CD4-positive, alpha-beta T cell treated with Interleukin-4 for 1 hour (primary cell): Measurements from ENCODE around the gene TNFRSF12A.

ENCODE experiments used
- DNase-seq, 2 donors: peaks; one replicate each; pipeline ENCODE4 v3.0.0-alpha.2; 2020 to 2022

TNFRSF12A gene, protein sequence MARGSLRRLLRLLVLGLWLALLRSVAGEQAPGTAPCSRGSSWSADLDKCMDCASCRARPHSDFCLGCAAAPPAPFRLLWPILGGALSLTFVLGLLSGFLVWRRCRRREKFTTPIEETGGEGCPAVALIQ

DNA sequence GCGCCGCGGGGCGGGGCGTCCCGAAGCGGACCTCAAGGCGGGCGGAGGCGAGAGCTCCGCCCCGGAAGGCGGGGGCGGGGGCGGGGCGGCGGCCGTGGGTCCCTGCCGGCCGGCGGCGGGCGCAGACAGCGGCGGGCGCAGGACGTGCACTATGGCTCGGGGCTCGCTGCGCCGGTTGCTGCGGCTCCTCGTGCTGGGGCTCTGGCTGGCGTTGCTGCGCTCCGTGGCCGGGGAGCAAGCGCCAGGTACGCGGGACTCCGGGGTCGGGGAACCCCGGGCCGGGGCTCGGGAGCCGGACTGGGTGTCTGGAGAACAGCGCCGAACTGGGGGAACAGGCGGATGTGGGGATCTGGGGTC is at the start of gene TNFRSF12A:
TSS of gene TNFRSF12A (plus strand) at position 122 of the 357 bp plus-strand sequence. CDS start at position 152, 30 bp downstream.
- DNase-seq = peak; percentile 73 to 74

DNA sequence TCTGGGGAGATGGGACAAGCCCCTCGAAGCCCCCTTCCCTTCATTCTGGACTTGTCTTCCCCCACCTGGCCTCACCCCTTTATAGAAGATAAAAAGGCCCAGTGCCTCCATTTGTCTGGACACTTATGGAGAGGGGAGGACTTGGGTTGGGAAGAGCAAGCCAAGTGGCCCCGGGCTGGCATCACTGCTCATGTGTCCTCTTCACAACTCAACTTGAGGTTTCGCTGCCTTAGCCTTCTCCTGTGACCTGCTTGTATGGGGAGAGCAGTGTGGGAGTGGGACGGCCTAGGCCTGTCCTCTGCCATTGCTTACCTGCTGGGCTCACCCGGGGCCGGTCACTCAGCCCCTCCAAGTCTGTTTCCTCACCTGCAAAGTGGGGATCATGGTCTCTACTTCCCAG is 49.6 kb upstream of the TNFRSF12A start:
- no peak for DNase-seq

DNA sequence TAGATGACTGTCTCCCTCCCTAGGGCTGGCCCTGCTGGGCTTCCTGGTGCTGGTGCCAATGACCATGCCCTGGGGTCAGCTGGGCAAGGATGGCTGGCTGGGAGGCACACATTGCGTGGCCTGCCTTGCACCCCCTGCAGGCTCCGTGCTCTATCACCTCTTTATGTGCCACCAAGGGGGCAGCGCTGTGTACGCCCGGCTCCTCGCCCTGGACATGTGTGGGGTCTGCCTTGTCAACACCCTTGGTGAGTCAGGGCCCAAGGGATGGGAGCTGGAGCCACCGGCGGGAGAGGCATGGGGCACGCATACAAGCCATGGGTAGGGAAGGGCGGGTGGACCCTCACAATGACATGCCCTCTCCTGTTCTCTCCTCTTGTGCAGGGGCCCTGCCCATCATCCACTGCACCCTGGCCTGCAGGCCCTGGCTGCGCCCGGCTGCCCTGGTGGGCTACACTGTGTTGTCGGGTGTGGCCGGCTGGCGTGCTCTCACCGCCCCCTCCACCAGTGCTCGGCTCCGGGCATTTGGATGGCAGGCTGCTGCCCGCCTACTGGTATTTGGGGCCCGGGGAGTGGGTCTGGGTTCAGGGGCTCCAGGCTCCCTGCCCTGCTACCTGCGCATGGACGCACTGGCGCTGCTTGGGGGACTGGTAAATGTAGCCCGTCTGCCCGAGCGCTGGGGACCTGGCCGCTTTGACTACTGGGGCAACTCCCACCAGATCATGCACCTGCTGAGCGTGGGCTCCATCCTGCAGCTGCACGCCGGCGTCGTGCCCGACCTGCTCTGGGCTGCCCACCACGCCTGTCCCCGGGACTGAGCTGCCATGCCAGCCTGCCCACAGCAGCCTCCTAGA is 48.8 kb upstream of the TNFRSF12A start:
- no peak for DNase-seq

DNA sequence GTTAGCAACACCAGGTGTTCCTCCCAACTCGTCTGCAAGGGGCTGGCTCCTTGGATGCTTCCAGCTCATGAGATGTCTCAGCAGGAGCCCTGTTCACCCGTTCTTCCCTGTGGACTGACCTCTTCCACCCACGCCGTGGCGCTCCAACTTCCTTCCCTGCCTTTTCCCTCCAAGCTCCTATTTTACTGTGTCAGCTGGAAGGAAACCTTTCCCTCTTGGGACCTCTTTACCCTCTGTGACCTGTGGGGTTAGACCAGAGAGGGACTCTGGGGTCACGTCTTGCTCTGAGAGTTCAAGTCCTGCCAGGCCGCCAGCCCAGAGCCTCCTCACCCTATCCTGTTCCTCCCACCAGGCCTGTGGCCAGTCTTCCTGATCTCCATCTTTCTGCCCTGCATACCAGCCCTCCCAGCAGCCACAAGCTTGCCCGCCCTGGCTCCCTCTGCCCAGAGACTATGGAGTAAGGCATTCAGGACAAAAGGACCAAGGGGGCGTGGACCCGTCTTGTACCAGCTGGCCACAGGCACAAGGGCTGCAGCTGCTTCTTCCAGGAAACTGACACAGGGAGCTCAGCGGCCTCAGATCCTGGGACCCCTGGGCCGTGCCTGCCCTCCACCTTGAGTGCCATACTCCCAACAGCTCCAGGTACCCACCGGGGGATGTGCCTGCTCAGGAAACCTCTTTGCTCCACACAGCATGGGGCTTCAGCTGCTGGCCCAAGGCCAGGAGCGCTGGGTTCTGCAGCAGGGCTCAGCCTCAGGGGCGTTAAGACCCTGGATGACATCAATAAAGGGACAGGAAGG is 48.0 kb upstream of the TNFRSF12A start:
- no peak for DNase-seq

DNA sequence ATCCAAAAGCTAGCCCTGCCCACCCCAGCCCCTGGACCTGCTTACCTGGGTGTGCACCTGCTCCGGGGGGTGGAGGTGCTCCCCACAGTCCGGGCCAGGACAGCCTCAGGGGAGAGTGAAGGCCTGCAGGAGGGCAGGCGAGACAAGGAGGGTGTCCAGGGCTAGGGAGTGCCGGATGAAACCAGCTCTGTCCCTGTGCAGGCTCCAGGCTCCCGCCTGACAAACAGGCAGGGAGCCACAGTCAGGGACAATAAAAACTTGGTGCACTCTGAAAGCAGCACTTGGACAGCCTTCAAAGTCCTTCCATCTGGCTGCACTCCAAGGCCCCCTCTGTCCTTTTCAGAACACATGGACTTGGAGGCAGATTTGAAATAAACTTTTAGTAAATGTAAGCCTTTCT is 47.1 kb upstream of the TNFRSF12A start:
- no peak for DNase-seq

DNA sequence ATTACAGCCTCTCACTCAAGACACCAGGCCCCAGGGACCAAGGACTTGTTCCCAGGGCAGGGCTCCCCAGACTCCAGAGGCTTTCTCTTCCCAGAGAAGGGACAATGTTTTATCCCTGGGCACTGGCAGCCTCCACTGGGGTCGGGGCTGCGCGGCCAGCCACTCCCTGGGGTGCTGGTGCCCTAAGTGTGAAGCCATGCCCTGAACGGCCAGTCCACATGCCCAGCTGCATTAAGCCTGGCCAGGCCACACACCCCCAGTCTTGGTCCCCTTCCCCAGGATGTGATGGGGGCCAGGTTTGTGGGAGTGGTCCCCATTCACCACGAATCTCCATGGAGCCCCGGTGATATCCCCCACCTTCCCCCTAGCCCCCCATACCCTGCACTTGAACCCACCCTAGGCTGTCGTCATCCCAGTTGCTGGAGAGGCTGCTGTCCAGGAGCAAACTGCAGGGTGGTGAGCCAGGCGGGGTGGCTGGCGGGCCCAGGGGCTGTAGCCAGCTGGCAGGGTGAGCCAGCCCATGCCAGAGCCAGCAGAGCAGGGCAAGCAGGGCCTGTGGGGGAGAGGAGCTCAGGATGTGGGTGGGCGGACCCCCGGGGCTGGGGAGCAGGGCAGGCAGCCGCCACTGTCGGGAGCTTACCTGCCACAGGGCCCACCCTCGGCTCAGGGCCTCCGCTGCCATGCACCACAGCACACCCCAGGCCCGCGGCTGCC is 46.4 kb upstream of the TNFRSF12A start:
- DNase-seq = no peak

DNA sequence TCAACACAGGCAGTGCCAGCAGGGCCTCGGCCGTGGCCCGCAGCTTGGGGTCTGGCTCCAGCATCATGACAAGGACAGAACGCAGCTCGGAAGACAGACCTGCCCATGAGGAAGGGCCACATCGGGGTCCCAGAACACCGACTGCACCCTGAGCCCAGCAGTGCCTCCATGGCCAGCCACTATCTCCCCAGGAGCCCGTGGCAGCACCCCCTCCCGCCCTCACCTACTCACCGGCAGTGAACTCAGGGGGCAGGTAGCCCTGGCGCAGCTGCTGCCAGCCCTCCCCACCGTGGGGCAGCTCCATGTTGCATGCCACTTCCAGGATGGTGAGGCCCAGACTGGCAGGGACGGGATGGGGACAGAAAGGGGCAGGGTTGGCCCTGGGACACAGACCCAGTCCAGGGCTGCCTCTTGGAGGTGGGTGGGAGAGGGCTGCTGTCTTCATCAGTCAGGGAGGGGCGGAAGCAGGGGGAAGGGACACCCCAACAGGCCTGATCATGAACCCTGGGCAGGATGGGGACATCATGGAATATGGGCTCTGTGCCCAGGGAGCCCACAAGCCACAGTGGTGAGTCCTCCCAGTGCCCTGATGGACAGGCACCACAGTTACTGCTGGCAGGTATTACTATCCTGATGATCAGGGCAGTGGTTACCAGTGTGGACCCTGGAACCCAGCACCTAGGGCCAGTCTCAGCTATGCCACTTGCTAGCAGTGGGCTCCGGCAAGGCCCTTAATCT is 45.7 kb upstream of the TNFRSF12A start:
- DNase-seq = no peak

DNA sequence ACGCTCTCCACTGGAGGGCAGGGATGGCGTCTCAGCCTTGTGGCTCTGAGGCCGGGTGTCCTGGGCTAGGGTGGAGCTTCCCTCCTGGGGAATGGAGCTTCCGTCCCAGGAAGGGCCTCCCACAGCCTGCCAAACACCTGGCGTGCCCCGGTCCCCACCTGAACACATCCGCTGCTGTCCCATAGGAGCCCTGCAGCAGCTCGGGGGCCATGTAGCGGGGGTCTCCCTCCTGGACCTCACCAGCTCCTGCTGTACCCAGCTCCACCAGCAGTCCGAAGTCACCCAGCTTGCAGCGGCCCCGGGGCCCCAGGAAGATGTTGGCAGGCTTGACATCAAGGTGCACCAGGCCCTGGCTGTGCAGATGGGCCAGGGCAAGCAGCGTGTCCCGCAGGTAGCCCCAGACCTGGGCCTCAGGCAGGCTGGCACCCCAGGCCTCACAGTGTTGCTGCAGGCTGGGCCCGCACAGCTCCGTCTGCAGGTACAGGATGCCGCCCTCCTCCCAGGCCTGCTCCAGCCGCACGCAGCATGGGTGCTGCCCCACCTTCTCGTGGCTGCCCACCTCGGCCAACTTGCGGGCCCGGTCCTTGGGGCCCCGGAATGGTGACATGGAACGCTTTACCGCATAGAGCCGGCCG is 44.9 kb upstream of the TNFRSF12A start:
- no peak for DNase-seq

DNA sequence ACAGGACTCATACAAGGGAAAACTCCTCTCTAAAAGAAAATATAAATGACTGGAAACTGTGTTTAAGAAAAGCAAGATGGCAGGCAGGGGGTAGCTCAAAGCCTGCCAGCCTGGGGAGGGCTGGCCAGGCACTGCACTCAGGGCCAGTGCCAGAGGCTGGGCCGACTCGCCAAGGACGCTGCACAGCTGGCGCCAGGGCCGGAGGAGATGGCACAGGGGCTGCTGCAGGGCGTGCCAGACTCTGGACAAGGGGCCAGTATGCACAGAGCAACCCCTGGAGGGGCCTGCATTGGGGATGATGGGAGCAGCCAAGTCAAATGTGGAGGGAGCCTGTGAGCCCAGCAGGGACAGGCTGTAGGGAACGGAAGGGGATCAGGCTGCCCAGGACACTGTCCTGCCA is 44.0 kb upstream of the TNFRSF12A start:
- DNase-seq = no peak

DNA sequence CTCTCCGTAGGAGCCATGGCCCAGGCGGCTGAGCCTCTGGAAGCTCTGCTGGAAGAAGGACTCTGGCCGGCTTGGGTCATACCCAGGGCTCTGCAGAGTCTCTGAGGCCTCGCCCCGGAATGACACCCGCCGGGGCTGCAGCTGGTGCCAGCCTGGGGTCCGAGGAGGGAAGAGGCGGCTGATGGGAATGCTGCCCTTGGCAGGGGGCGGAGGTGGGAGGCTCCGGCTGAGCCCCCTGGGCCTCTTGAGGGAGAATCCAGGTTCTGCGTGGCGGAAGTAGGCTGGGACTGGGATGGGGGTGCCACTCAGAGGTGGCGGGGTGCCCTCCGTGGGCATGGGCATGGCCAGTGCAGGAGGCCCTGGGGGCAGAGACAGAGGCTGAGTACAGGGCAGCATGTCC is 43.5 kb upstream of the TNFRSF12A start:
- no peak for DNase-seq

DNA sequence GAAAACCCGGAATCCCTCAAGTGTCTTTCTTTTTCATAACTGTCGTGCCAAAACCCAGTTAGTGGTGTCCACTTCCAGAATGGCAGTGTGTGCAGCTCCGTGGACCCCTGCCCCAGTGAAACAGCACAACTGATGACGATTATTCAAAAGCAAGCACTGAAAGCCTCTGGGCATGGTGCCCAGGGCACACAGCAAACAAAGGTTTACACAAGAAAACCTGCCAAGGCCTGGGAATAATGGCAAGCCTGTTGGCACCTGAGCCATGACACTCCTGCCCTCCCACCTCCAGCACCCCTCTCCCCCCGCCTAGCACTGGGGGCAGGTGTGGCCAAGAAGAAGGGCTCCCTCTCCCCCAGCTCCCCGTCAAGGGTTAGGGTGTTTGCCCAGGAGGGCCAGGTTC is 42.7 kb upstream of the TNFRSF12A start:
- no peak for DNase-seq

DNA sequence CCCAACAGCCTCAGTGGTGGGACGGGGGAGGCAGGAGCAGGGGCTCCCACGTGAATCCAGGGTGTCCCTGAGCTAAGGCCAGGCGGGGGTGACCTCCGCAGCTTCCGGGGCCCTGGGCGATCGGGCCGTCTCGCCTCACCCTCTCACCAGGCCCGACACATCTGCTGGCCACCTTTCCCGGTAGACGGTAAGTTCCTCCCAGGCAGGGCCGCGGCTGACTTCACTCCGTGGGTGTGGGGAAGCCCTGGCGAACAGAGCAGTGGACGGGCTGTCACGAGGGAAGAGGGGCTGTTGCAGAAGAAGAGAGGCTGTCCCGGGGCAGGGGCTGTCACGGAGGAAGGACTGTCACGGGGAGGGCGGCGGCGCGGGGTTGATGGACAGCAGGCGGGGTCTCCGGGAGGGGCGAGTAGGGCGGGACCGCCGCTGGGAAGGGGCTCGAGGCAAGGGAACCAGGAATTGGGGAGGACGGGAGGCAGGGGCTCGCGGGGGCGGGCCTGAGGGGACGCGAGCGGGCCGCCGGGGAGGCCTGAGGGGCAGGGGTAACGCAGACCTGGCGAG is 40.4 kb upstream of the TNFRSF12A start:
- DNase-seq = no peak

DNA sequence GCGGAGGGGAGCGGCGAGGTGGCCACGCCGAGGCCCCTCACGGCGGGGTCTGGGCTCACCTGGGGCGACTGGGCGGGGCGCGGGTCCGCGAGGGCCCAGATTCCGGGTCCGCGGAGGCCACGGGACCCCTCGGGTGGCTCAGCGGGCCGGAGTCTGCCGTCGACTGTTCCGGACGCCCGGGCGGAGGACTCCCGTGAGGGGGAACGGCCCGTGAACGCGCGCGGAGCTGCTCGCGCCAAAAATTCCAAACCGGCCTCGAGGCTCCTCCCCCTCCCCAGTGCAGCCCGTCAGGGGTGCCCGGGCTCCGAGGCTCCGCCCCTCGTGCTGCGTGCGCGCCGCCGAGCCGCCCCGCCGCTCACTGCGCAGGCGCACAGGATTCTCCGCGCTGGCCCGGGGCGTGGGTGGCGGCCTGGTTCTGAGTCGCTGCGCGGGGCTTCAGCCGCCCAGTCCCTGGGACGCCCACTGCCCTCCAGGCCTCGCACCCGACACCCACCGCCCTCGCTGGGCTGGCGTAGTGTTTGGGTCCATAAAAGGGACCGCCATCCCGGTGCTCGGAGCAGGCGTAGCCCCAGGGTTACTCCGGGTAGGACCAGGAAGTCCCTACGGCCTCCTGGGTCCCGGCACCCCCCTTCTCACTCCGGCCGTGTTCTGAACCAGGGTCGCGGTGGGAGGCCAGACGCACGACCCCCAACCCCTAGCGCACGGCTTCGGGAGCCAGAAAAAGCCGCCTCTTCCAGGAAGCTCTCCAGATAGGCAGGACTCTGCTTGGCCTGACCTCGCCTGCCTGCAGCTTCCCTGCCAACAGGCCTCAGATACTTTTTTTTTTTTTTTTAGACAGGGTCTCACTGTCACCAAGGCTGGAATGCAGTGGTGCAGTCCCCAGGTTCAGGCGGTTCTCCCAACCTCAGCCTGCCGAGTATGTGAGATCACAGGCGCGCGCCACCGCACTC is 39.7 kb upstream of the TNFRSF12A start, which contains the start of gene PKMYT1:
TSS of gene PKMYT1 (minus strand) at position 220 of the 950 bp plus-strand sequence. CDS start 789 bp downstream, outside the sequence.
- DNase-seq = peak; percentile 93 to 94

DNA sequence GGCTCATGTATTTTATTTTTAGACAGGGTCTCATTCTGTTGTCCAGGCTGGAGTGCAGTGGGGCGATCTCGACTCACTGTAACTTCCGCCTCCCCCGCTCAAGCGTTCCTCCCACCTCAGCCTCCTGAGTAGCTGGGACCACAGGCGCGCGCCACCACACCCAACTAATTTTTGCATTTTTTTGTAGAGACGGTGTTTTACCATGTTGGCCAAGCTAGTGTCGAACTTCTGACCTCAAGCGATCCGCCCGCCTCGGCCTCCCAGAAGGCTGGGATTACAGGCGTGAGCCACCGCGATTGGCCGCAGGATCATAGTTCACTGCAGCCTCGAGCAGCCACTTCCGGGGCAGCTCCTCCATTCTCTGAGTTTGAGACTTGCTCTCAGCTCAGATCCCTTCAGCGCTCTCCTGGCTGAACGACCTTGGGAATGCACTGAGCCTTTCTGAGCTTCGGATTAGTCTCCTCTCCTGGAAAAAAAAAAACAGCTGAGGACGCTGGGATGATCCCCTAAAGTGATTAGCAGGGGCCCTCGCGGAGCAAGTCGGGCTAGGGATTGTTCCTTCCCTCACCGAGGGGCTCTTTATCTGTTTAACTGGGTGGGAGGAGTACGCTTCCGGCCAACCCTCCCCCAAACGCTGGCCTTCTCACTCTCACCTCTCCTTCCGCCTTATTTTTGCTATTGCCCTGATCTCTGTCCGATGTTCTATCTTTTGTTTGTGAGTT is 38.8 kb upstream of the TNFRSF12A start:
- DNase-seq = no peak

DNA sequence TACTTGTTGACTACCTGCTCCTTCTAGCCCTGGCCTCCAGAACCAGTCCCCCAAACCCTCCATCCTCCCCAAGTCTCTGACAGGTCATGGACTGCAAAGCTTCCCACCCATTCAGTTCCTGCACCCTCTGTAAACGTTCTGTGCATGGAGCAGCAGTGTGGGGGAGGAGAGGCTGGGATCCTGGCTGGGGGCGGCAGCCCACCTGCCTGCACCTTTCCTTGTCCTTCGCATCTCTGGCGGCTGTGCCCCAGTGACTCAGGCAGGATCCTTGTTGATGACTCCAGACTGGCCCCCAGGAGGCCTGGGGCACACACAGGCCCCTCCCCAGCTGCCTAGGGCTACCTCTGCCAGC is 38.3 kb upstream of the TNFRSF12A start:
- DNase-seq = no peak

DNA sequence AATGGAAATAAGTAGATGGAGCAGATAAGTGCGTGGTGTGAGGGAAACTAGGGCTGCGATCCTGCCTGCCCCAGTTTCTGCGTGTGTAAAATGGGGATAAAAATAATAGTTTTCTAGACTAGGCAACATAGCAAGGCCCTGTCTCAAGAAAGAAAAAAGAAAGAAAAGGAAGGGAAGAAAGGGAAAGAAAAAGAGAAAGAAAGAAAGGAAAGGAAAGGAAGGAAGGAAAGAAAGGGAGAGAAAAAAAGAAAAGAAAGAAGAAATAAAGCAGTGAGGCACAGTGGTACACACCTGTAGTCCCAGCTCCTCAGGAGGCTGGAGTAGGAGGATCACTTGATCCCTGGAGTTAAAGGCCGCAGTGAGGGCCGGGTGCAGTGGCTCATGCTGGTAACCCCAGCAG is 37.8 kb upstream of the TNFRSF12A start:
- no peak for DNase-seq

DNA sequence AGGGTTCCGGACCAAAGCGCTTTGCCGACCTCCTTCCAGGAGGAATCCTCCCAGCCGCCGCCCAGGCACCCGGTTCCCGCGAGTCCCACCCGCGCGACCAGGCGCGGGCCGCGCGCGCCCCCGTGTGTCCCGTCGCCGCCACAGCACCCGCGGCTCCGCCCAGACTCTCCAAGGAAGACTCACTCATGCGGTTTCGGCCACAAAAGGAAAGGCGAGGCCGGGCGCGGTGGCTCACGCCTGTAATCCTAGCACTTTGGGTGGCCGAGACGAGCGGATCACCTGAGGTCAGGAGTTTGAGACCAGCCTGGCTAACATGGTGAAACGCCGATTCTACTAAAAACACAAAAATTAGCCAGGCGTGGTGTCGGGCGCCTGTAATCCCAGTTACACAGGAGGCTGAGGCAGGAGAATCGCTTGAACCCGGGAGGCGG is 36.4 kb upstream of the TNFRSF12A start:
- DNase-seq = peak; percentile 69

DNA sequence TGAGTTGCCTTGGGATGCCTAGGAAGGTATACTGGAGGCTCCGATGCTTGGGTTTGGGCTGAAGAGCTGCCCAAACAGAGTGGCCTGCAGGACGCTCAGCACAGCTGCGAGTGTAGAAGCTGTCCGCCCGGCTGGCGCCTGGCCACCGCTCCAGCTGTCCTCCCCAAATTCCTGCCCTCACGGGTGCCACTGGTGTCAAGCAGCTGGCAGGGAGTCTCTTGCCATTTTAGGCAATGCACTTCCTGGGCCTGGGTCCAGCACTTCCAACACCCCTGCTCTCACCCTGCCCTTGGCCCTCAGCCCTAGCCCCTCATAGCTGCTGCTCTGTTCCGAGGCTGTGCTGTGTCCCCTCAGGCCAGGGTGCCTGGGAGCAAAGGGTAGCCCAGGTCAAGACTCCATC is 34.7 kb upstream of the TNFRSF12A start:
- no peak for DNase-seq

DNA sequence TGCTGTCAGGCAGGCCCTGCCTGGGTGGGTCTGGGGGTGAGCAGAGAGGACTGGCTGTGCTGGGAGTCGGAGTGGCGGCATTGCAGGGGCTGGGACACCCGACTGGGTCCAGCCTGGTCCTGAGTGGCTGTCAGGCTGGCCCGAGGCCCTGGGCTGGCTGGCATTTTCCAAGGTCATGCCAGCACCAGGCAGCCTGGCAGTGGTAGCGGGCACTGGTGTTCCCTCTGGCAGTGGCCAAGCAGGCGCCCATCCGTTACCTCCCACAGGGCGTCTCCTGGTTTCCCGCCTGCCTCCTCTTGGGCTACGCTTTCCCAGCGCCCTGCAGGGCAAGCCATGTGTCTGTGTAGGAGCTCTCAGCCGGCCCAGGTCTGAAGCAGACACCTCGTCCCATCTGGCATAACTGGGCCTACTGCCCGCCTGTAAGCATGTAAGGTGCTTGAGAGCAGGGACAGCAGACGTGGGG is 34.2 kb upstream of the TNFRSF12A start:
- DNase-seq = no peak
